HG02938 (cell line): ENCODE results near the gene CHN2.

Experiments
- ATAC-seq: cut with Tn5 transposase; IDR thresholded peaks from one replicate; pipeline ENCODE4 v1.9.1; 2021; ENCODE audit warnings: mild to moderate bottlenecking, moderate library complexity; ENCODE audit not compliant: unreplicated experiment

Gene CHN2

GRCh38 chr7:29355388-29355787 lies 160.8 kb downstream of the CHN2 start:
- ATAC-seq, result no peak

DNA sequence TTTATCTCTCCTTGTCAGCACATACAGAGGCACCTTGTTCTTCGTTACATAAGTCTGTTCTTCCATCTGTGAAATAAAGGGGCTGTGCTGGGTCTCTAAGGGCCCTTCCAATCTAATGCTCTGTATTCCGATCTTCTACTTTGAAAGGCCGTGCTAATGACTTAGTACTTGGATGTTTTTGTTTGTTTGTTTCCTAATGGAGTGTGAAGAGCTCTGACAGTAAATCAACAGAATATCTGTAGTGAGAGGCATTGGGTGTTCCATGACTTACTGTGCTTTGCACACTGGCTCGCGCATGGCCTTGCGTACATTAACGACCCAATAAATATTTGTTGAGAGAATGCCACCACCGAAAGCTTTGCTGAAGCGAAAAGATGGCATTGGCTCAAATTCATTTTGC lies 162.1 kb downstream of the CHN2 start:
- no peak for ATAC-seq

DNA sequence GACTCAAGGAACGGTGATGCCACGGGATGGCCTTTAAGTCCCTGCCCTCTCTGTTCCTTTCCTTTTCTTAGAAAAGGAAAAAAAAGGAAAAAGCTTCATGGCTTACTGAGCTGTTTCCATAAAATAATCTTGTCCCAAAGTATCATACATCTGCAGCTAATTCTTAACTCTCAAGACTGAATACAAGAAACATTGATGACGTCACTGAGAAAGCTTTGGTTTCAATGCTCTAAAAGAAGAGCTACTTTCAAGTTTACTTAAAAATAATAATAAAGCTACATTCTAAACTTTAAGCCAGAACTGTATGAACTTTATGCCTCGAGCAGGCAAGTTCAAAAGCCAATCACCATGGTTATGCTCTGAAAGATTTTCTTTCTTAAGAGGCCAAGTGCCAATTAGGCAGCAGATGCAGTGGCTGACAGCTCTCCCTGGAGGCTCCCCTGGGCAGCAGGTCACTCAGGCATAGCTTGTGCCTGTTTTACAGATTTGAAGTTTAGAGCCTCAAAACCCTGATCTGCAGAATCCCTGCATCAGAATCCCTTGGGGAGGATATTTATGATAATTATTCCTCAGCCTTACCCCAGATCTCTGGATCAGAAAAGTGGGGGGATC lies 165.0 kb downstream of the CHN2 start:
- ATAC-seq, result no peak

DNA sequence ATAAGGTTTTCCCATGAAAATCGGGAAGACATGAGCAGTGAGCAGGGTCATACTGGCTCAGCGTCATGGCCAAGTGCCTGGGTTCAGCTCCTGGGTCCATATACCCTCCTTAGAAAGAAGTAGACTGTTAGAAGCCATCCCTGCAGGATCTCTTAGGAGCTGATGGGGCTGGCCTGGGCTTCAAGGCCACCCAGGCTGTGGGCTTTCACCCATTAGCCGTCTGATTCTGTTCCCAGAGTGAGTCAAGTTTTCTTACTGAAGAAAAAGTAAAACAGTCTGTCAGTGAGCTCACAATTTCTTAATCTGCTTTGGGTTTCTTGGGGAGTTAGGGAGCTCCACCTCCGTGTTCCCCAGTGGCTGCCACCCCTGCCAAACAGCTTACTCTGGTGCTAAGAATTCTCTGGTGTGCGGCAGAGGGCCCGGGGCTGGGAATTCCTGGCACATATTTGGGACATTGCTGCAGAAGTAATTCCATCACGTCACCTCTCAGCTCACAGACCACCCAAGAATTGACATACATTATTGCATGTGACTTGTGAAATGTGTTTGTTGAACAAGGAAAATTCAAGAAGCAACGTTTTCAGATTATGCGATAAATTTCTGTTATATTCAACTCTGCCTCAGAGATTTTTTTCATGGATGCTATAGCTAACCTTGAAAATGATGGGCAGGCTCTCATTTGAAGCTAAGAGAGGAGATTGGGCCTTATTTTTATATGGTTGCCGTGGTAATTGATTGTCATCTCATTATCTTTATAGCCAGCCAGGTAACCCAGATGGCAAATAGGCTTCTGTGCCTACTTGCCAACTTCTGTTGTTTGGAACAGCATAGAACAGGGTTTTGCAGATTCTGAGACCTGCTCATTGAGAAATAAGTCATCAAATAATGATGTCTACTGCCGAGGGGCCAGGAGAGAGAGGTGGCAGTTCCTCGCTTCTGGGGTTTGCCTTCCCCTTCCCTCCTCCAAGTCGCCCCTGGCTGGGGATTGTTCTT lies 166.4 kb downstream of the CHN2 start:
- ATAC-seq, result no peak

DNA sequence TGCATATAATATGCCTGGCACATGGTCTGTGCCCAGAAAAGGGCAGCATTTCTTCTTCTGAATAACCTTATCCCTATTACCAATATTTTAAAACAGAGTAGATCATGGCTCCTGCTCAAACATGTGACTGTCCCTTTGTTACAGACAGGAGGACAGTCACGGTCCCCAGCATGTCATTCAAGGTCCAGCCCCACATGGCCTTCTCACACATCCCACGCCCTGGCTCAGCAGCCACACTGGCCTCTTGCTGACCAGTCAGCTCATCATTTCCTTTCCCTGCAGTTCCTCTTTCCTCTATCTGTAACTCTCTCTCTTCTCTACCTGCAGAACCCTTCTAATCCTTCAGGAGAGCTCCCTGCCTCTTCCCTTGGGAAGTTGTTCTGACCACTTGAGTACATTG lies 167.8 kb downstream of the CHN2 start:
- no peak for ATAC-seq

DNA sequence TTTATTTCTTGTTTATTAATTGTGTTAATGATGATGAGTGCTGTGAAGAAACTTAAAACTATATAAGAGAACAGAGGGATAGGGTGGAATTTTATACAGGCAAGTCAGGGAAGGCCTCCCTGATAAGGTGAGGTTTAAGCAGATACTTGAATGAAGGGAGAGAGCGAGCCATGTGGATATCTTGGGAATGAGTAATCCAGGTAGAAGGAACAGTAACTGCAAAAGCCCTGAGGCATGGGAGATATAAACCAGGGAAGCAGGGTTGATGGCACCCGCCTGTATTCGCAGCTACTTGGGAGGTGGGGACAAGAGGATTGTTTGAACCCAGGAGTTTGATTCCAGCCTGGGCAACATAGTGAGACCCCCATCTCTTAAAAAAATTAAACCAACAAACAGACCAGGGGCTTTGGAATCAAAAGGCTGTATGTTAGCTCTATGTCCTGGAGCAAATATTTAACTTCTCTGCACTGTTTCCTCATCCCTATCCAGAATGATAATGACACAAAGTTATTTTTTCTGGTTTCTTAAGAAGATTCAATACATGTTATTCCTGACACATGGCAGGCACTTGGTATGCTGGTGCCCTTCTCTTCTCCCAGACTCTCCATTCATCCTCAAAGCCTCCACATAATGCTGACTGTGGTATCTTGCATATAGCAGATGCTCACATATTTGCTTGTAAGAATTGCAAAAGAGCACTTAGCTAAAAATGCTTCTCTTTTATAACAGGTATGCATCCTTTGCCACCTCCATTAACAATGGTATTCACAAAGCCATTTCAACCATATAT lies 169.3 kb downstream of the CHN2 start:
- no peak for ATAC-seq

- no peak for ATAC-seq
Observed at GRCh38 chr7:29364661-29365060, 170.1 kb downstream of the CHN2 start.

- no peak for ATAC-seq
Observed at GRCh38 chr7:29365423-29365822, 170.8 kb downstream of the CHN2 start.

DNA sequence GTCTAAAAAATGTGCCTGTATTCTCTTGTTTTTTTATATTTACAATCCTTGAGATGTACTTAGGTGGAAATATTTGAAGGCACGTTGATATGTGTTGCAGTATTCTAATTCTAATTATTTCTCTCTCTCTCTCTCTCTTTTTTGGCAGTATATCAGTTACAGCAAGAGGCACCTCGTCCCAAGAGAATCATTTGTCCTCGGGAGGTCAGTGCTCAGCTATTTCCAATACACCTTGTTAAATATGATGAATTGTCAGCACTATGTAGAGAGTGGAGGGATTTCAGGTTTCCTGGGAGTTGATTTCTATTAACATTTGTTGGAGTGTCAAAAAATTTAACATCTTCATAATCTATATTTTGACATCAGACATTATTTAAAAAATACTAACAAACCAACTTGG lies 173.2 kb downstream of the CHN2 start:
- ATAC-seq, result no peak

DNA sequence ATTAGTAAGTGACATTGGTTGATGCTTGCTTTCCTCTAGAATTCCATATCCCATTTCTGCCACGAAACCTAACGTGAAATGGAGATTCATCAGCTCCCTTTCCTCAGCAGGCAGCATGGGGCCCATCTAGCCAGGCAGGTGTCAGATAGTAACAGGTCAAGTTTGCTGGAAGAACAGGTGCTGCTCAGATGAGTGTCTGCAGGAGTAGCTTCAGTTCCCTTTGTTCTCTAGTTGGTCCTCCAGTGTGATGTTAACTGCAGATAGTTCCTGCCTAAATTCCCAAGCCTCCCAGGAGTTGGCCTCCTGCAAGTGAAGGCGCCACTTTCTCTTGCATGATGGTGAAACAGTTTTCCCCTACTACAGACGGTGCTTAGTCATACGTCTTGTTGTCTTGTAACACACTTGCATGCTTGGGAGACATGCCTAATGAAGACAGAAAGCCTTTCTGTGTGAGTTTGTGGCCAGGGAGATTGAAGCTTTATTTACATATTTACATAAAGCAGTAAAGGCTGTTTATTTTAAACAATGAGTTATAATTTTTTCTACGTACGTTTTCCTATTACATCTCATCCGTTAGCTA lies 175.4 kb downstream of the CHN2 start:
- ATAC-seq, result no peak

DNA sequence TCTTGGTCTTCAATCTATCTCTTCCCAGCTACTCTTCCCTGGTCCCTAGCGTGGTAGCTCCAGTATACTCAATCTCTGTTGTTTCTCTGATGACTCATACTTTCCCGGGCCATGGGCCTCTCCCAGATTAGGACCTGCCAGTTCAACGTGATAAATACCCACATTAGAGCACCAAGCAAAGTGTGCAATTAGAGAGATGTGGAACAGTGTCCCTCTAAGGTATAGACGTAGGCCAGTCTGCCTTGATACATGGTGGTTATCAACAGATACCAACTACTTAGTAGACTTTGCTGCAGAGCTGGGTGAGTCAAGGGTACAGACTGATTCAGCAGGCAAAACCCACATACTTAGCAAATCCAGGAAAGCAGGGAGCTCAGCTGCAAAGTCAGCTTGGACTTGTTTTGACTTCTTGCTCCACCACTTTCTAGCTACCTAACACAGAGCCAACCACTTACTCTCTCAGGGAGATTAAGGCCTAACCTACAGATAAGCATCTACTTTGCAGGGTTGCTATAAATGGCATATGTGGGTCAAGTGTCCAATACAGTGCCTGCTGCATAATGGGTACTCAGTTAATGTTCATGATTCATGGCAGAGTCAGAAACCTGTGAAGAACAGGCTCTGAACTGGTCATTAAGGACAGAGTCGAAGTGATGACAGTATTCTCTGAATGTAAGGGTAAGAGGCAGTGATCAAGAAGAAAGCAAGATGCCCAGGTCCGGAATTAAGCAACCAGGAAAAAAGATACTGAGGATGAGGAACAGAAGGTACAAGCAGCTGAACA lies 176.1 kb downstream of the CHN2 start:
- ATAC-seq, result no peak

DNA sequence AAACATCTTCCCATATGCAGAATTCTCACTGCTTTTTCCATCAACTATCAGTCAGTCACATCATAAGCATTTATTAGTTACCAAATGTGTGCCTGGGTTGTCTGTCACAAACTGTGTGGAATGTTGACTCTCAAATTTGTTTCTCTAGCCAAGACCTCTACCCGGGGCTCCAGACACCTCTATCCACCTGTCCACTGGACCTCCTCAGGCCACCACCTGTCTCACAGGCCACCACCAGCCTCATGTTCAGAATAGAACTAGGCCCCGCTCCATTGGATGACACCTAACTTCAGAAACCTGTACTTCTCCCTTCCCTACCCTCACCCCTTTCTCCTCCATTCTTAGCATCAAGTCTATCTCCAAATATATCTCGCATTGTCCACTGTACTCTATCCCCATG lies 176.9 kb downstream of the CHN2 start:
- ATAC-seq, result no peak

- no peak for ATAC-seq
Observed at GRCh38 chr7:29372351-29373090, 177.9 kb downstream of the CHN2 start.

DNA sequence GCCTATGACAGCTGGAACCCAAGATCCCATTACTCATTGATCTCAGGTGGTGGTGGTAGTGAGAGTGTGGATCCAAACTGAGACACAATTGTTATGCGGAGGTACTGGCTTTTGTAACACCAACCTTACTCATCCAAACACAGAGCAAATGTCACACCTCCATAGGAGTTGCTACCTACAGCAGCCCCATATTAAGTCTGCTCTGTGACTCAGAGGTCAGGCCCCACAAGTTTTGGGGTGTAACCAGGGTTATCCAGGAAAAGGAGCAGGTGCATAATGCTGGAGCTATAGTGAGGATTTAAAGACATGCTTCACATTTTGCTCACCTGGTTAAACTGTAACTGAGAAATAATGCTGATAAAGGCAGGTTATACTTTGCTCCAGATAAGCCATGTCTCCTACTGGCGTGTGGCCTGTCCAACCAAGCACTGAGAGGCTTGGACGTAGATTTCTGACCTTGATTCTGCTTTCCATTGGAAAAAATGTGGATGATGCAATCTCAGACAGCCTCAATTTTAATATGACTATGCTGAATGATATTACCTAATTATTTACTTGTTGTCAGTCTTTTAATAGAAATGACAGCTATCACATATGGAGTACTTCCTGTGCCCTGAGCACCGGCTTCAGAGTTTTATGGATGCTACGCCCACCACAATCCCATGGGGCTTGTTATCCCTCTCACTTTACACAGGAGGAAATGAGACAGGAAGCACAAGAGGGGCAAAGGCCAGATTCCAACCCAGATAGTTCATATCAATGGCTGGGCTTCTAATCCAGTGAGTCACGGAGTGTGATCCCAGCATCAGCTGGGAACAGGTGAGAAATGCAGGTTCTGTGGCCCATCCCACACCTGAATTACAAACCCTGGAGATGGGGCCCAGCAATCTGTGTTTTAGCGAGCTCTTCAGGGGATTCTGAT lies 181.3 kb downstream of the CHN2 start:
- ATAC-seq, result no peak

DNA sequence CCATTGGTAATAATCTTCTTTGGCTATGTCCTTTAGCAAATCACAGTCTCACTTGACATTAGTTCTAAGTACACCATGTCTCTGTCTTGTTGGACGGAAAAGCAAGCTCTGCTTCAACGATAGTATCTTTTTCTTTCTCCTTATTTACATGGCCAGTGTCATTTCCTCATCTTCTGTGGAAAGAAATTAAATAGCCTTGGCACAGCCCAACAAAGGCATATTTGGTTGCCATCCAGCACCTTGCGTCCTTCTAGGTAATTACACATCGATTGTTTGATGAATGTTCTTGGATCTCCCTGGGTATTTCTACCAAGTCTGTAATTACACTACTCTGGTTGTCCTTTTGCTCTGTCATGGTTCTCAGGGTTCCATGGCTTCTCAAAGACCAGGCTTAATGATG lies 183.1 kb downstream of the CHN2 start:
- no peak for ATAC-seq

- ATAC-seq, result no peak
Observed at GRCh38 chr7:29379551-29379950, 185.0 kb downstream of the CHN2 start.

DNA sequence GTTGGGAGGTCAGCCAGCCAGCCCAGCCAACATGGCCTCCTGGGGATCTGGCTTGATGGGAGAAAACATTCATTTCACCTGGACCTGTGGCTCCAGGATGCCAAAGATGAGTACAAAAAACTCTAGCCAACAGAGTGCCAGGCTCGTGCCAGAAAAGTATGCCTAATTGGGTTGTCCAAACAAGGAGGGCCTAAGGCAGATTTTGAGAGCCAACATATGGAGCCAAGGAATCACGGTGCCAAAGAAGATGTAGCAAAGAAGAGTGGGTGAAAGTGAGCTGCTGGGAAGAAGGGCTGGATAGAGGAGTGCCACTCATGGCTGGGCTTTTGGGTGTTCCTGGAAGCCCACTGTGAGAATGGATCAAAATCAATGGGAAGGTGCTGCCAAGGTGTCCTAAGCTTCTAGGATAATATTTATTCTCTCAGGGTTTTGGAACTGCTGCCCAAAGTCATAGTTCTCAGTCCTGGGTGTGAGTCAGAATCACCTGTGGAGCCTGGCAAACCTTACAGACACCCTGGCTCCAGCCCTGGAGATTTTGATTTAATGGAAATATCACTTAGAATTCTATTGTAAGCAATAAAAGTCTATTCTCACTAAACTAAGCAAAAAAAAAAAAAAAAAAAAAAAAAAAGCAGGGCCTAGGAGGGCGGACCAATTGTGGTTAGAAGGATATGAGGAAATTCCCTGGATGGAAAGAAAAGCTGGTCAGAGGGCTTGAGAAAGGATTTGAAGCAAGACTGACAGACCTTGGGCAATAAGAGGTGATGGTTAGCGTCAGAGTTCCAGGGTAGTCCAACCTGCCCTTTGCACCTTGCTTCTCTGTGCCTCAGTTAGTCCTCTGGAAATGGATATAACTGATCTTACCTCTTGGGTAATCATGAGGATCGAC lies 186.9 kb downstream of the CHN2 start:
- ATAC-seq, result no peak

- ATAC-seq, result no peak
Observed at GRCh38 chr7:29384277-29384676, 189.7 kb downstream of the CHN2 start.
